HG03064 (cell line): ENCODE data around the gene MSANTD1.

Experiments used
- ATAC-seq: cut with Tn5 transposase; IDR thresholded peaks from one replicate; pipeline ENCODE4 v1.9.1; 2021; ENCODE audit warnings: low read depth; ENCODE audit not compliant: unreplicated experiment

Gene MSANTD1

GRCh38 chr4:3261411-3262207, 12.7 kb downstream of the MSANTD1 start:
- ATAC-seq: no peak

- no peak for ATAC-seq
These were observed 13.5 kb downstream of the MSANTD1 start for GRCh38 chr4:3262208-3263052.

GRCh38 chr4:3263053-3263875, 14.3 kb downstream of the MSANTD1 start:
- ATAC-seq: no peak

GRCh38 chr4:3263876-3264193, 14.9 kb downstream of the MSANTD1 start:
- ATAC-seq: no peak

GRCh38 chr4:3266076-3266475, 17.1 kb downstream of the MSANTD1 start:
- ATAC-seq: no peak

- ATAC-seq: no peak
These were observed 18.8 kb downstream of the MSANTD1 start for GRCh38 chr4:3267576-3268394.

- no peak for ATAC-seq
These were observed 19.6 kb downstream of the MSANTD1 start for GRCh38 chr4:3268395-3269104.

- no peak for ATAC-seq
These were observed 20.4 kb downstream of the MSANTD1 start for GRCh38 chr4:3269105-3269927.

- ATAC-seq: no peak
These were observed 21.1 kb downstream of the MSANTD1 start for GRCh38 chr4:3269991-3270611.

- no peak for ATAC-seq
These were observed 22.2 kb downstream of the MSANTD1 start for GRCh38 chr4:3271131-3271530.

GRCh38 chr4:3276986-3277385, 28.0 kb downstream of the MSANTD1 start:
- ATAC-seq: no peak

GRCh38 chr4:3280466-3280865, 31.5 kb downstream of the MSANTD1 start:
- no peak for ATAC-seq

GRCh38 chr4:3283483-3283882, 34.5 kb downstream of the MSANTD1 start:
- ATAC-seq: no peak

GRCh38 chr4:3283916-3284315, 35.0 kb downstream of the MSANTD1 start:
- ATAC-seq: no peak

- no peak for ATAC-seq
These were observed 36.0 kb downstream of the MSANTD1 start for GRCh38 chr4:3284734-3285557.

GRCh38 chr4:3285558-3286334, 36.8 kb downstream of the MSANTD1 start:
- no peak for ATAC-seq
